H9 (cell line): ENCODE results near the gene PSMD8. TPM values are rescaled to one million over a fixed set of nuclear protein-coding genes. Genes with fewer than 3 reads are reported as not detected.

Source experiments
- DNase-seq: peaks from one replicate; pipeline ENCODE4 v3.0.0-alpha.2; 2017
- H2AFZ ChIP-seq: one replicate; pipeline ENCODE4 v1.6.1; 2013; ENCODE audit warnings: mild to moderate bottlenecking, low read length, control low read depth, moderate library complexity
- H2AK5ac ChIP-seq: 2 replicates; pipeline ENCODE4 v1.6.1; 2013; ENCODE audit warnings: low read length, control low read depth, mixed read lengths; ENCODE audit not compliant: insufficient read length
- H2BK120ac ChIP-seq: one replicate; pipeline ENCODE4 v1.6.1; 2013; ENCODE audit warnings: low read depth, mild to moderate bottlenecking, low read length, control low read depth, inconsistent platforms; ENCODE audit not compliant: poor library complexity, severe bottlenecking
- H2BK12ac ChIP-seq: 2 replicates; pipeline ENCODE4 v1.6.1; 2013; ENCODE audit warnings: low read length, control low read depth, mixed read lengths, low read depth; ENCODE audit not compliant: insufficient read length
- H2BK15ac ChIP-seq: 2 replicates; pipeline ENCODE4 v1.6.1; 2013; ENCODE audit warnings: low read depth, low read length, control low read depth
- H2BK20ac ChIP-seq: one replicate; pipeline ENCODE4 v1.6.1; 2013; ENCODE audit warnings: low read depth, mild to moderate bottlenecking, low read length, control low read depth, inconsistent platforms; ENCODE audit not compliant: poor library complexity, severe bottlenecking
- H2BK5ac ChIP-seq: 2 replicates; pipeline ENCODE4 v1.6.1; 2013; ENCODE audit warnings: low read length, control low read depth, mixed read lengths; ENCODE audit not compliant: insufficient read length
- H3K14ac ChIP-seq: 2 replicates; pipeline ENCODE4 v1.6.1; 2013; ENCODE audit warnings: low read length, control low read depth; ENCODE audit not compliant: insufficient read depth
- H3K18ac ChIP-seq: 2 replicates; pipeline ENCODE4 v1.6.1; 2013; ENCODE audit warnings: low read depth, mild to moderate bottlenecking, mixed read lengths, low read length, control low read depth; ENCODE audit not compliant: insufficient read length
- H3K23ac ChIP-seq: 2 replicates; pipeline ENCODE4 v1.6.1; 2013; ENCODE audit warnings: low read length, control low read depth, mixed read lengths, low read depth; ENCODE audit not compliant: insufficient read length
- H3K23me2 ChIP-seq: 2 replicates; pipeline ENCODE4 v1.6.1; 2013; ENCODE audit warnings: low read depth, mild to moderate bottlenecking, mixed read lengths, low read length, control low read depth; ENCODE audit not compliant: insufficient read length, poor library complexity, severe bottlenecking
- H3K27ac ChIP-seq: 2 replicates; pipeline ENCODE4 v1.5.1; 2013; ENCODE audit warnings: low read length, control low read depth, mixed read lengths, low read depth; ENCODE audit not compliant: insufficient read length
- H3K27me3 ChIP-seq: 2 replicates; pipeline ENCODE4 v1.6.1; 2013; ENCODE audit warnings: low read length, control low read depth, inconsistent platforms; ENCODE audit not compliant: insufficient read depth
- H3K4ac ChIP-seq: 2 replicates; pipeline ENCODE4 v1.6.1; 2013; ENCODE audit warnings: low read depth, mild to moderate bottlenecking, control low read depth, inconsistent platforms, low read length, moderate library complexity
- H3K4me1 ChIP-seq: 2 replicates; pipeline ENCODE4 v1.6.1; 2013; ENCODE audit warnings: low read length, control low read depth, inconsistent platforms; ENCODE audit not compliant: insufficient read depth
- H3K4me2 ChIP-seq: 2 replicates; pipeline ENCODE4 v1.6.1; 2013; ENCODE audit warnings: low read length, control low read depth, mixed read lengths; ENCODE audit not compliant: insufficient read length, insufficient read depth
- H3K56ac ChIP-seq: 2 replicates; pipeline ENCODE4 v1.6.1; 2013; ENCODE audit warnings: low read depth, mild to moderate bottlenecking, mixed read lengths, low read length, control low read depth; ENCODE audit not compliant: insufficient read length
- H3K79me1 ChIP-seq: 2 replicates; pipeline ENCODE4 v1.6.1; 2013; ENCODE audit warnings: low read depth, mild to moderate bottlenecking, moderate library complexity, low read length, control low read depth, inconsistent platforms; ENCODE audit not compliant: insufficient read depth, poor library complexity, severe bottlenecking
- H3K79me2 ChIP-seq: 2 replicates; pipeline ENCODE4 v1.6.1; 2013; ENCODE audit warnings: low read length, control low read depth, inconsistent platforms; ENCODE audit not compliant: insufficient read depth
- H3K9ac ChIP-seq: 2 replicates; pipeline ENCODE4 v1.6.1; 2013; ENCODE audit warnings: low read length, control low read depth, mixed read lengths; ENCODE audit not compliant: insufficient read length; ENCODE audit errors: extremely low read depth
- H3K9me3 ChIP-seq: one replicate; pipeline ENCODE4 v1.6.1; 2013; ENCODE audit warnings: low read depth, low read length, inconsistent platforms; ENCODE audit not compliant: control insufficient read depth
- H3T11ph ChIP-seq: one replicate; pipeline ENCODE4 v1.6.1; 2013; ENCODE audit warnings: mild to moderate bottlenecking, low read length, control low read depth, inconsistent platforms
- H4K20me1 ChIP-seq: one replicate; pipeline ENCODE4 v1.6.1; 2013; ENCODE audit not compliant: control insufficient read depth, insufficient read length, insufficient read depth
- H4K5ac ChIP-seq: 2 replicates; pipeline ENCODE4 v1.6.1; 2013; ENCODE audit warnings: low read depth, mild to moderate bottlenecking, mixed read lengths, low read length, control low read depth; ENCODE audit not compliant: insufficient read length
- H4K8ac ChIP-seq: replicated peaks from 2 replicates; pipeline ENCODE4 v1.6.1; 2013; ENCODE audit warnings: low read length, control low read depth, mixed read lengths, low read depth; ENCODE audit not compliant: insufficient read length
- H4K91ac ChIP-seq: 2 replicates; pipeline ENCODE4 v1.6.1; 2013; ENCODE audit warnings: low read depth, mild to moderate bottlenecking, moderate library complexity, mixed read lengths, low read length, control low read depth; ENCODE audit not compliant: insufficient read length
- H3K27ac Mint-ChIP-seq, 3 experiments: 2 replicates in 2 of 3; 3 replicates in 1 of 3; pipeline ENCODE4 v1.8.0; 2020 to 2021; ENCODE audit warnings: mixed read lengths in 3 of 3, mild to moderate bottlenecking in 1 of 3, moderate library complexity in 1 of 3
- H3K27me3 Mint-ChIP-seq: 2 replicates; pipeline ENCODE4 v1.8.0; 2021; ENCODE audit warnings: low read depth, mild to moderate bottlenecking, moderate library complexity, mixed read lengths
- H3K36me3 Mint-ChIP-seq, 3 experiments: 2 replicates in 2 of 3; 3 replicates in 1 of 3; pipeline ENCODE4 v1.8.0; 2020 to 2021; ENCODE audit warnings: low read depth in 3 of 3, mixed read lengths in 3 of 3; ENCODE audit not compliant: insufficient read depth in 1 of 3
- H3K4me1 Mint-ChIP-seq, 2 experiments: 2 replicates each; pipeline ENCODE4 v1.8.0; 2020; ENCODE audit warnings: mixed read lengths in 2 of 2
- H3K4me3 Mint-ChIP-seq, 2 experiments: 2 replicates in 1 of 2; 3 replicates in 1 of 2; pipeline ENCODE4 v1.8.0; 2020 to 2021; ENCODE audit warnings: mild to moderate bottlenecking in 2 of 2, mixed read lengths in 2 of 2, moderate library complexity in 1 of 2
- H3K9me3 Mint-ChIP-seq, 2 experiments: 2 replicates in 1 of 2; 3 replicates in 1 of 2; pipeline ENCODE4 v1.8.0; 2020; ENCODE audit warnings: mild to moderate bottlenecking in 2 of 2, mixed read lengths in 2 of 2, moderate library complexity in 1 of 2
- WGBS: extraction: QIAGEN DNeasy Blood & Tissue Kit; methylation state at CpG from one replicate; pipeline ENCODE4 v1.1.7; 2013; ENCODE audit warnings: missing lambda C conversion rate, low lambda C conversion rate, mixed read lengths; ENCODE audit not compliant: insufficient read length; ENCODE audit errors: extremely low coverage; 5-methylcytosine and 5-hydroxymethylcytosine counted together
- total RNA-seq: library from RNA; stranded (reverse); gene quantifications from 2 replicates; pipeline ENCODE4 v1.2.1, GENCODE V29; 2021
- TF ChIP-seq, protein P1 (sequence below): fragments of 200-600 bp; sonication (generic); conservative IDR thresholded peaks from 3 replicates; pipeline ENCODE4 v1.8.0; 2021; ENCODE audit warnings: antibody characterized with exemption, mild to moderate bottlenecking

Gene PSMD8
- total RNA-seq, 1 experiment from 2014 or later: 189 TPM

DNA sequence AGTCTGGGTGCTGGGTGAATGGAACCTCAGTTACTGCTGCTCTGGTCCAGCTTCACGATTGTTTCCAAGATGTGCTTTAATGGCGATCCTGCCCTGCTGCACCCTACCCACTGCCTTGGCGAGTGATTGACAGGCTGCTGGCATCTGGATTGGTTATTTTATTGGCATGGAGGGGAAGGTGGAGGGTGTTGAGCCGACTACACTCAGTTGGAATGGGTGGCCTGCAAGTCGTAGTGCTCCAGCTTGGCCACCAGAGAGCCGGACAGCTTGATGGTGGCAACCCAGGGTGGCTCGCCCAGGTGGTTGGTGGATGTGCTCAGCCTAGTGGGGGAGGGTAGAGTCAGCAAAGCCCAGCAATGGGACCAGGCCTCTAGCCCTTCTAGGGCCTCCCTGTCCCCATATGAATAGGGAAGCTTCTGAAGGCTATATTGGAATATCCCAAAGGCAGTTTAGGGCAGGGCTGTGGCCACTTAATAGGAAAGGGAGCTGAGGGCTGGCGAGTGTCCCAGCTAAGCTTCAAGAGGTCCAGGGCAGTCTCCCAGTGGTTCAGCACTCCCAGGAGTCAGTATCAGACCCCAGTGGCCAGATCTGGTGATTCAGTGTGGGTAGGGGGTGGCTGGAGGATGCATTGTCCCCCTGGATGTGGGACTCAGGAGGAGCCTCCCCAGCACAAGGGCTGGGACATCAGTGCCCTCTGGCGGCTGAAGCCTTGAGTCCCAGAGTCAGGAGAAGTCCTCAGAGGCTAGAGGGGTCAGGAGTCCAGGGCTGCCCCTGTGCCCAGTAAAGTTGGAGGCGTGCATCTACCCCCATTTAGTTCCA lies 10.0 kb downstream of the PSMD8 start:
- peak; percentile 78 for DNase-seq
- TF ChIP-seq, protein P1, sequence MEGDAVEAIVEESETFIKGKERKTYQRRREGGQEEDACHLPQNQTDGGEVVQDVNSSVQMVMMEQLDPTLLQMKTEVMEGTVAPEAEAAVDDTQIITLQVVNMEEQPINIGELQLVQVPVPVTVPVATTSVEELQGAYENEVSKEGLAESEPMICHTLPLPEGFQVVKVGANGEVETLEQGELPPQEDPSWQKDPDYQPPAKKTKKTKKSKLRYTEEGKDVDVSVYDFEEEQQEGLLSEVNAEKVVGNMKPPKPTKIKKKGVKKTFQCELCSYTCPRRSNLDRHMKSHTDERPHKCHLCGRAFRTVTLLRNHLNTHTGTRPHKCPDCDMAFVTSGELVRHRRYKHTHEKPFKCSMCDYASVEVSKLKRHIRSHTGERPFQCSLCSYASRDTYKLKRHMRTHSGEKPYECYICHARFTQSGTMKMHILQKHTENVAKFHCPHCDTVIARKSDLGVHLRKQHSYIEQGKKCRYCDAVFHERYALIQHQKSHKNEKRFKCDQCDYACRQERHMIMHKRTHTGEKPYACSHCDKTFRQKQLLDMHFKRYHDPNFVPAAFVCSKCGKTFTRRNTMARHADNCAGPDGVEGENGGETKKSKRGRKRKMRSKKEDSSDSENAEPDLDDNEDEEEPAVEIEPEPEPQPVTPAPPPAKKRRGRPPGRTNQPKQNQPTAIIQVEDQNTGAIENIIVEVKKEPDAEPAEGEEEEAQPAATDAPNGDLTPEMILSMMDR: peak; percentile 67
- H3K9me3 ChIP-seq: no peaks in the 10 kb centered on the region
- H4K91ac ChIP-seq: no peak overlapping the region
- Mint-ChIP-seq H3K36me3 (peaks cover 19 to 48% (median 40%) of the 10 kb centered on the region in 3 experiments; a peak in 6 of 7 replicates), H3K27ac (peak overlapping the region; percentile 23 to 68 (median 47); a peak in 3 of 7 replicates), H3K9me3 (no peaks in the 10 kb centered on the region), H3K4me1 (peaks cover 10 to 19% of the 10 kb centered on the region in 2 experiments), H3K27me3 (peaks cover 2% of the 10 kb centered on the region; the same call in 1 of the 2 replicates), H3K4me3 (peak overlapping the region in 1 of 2 experiments; percentile 48; a peak in 2 of 5 replicates)
- H2BK120ac ChIP-seq: no peak overlapping the region
- no peak overlapping the region for H2AFZ ChIP-seq
- no peaks in the 10 kb centered on the region for H3K27me3 ChIP-seq
- H3K4me1 ChIP-seq: no peaks in the 10 kb centered on the region
- H2BK20ac ChIP-seq: no peak overlapping the region
- no peak overlapping the region for H2BK15ac ChIP-seq
- H3K23me2 ChIP-seq: peaks cover 28% of the 10 kb centered on the region
- H3K14ac ChIP-seq: no peak overlapping the region; the same call in 1 of the 2 replicates
- no peak overlapping the region for H3K56ac ChIP-seq
- no peaks in the 10 kb centered on the region for H4K20me1 ChIP-seq
- no peak overlapping the region for H4K5ac ChIP-seq
- no peaks in the 10 kb centered on the region for H3K79me2 ChIP-seq
- no peak overlapping the region for H2BK5ac ChIP-seq
- H2AK5ac ChIP-seq: no peak overlapping the region
- no peak overlapping the region for H3K9ac ChIP-seq
- H3K79me1 ChIP-seq: no peaks in the 10 kb centered on the region
- H3T11ph ChIP-seq: no peak overlapping the region
- H3K4ac ChIP-seq: no peak overlapping the region
- WGBS: no CpG with 5 or more reads among the region's 10 CpGs
- no peak overlapping the region for H3K23ac ChIP-seq
- H3K4me2 ChIP-seq: no peak overlapping the region
- H3K18ac ChIP-seq: no peak overlapping the region
- no peak overlapping the region for H2BK12ac ChIP-seq
- H3K27ac ChIP-seq: no peak overlapping the region
- H4K8ac ChIP-seq: no peak overlapping the region
